Mucosa of rectum (tissue), 2 donors: Measurements from ENCODE around the gene COP1.
"Not testable (repeated sequence)": the region's sequence is repeated elsewhere in the genome, so short reads cannot be mapped to it uniquely, and the experiment has no call there.

ENCODE experiments used
- H3K27ac ChIP-seq, 2 donors: one replicate each; pipeline ENCODE4 v1.7.0; 2013; ENCODE audit warnings: inconsistent platforms in 2 of 2, low read depth in 2 of 2, low read length in 2 of 2
- H3K27me3 ChIP-seq, 2 donors: one replicate each; pipeline ENCODE4 v1.7.0; 2013; ENCODE audit warnings: low read length in 2 of 2; ENCODE audit not compliant: control insufficient read depth in 2 of 2, insufficient read depth in 2 of 2
- H3K36me3 ChIP-seq, 2 donors: one replicate each; pipeline ENCODE4 v1.7.0; 2013; ENCODE audit warnings: low read length in 2 of 2; ENCODE audit not compliant: control insufficient read depth in 2 of 2, insufficient read depth in 2 of 2
- H3K4me1 ChIP-seq, 2 donors: one replicate each; pipeline ENCODE4 v1.7.0; 2013; ENCODE audit warnings: low read length in 2 of 2, mild to moderate bottlenecking in 1 of 2; ENCODE audit not compliant: control insufficient read depth in 2 of 2, insufficient read depth in 2 of 2
- H3K4me3 ChIP-seq, 2 donors: one replicate each; pipeline ENCODE4 v1.7.0; 2013; ENCODE audit warnings: low read length in 2 of 2
- H3K9ac ChIP-seq, 2 donors: one replicate each; pipeline ENCODE4 v1.7.0; 2013; ENCODE audit warnings: low read length in 2 of 2, low read depth in 1 of 2, mild to moderate bottlenecking in 1 of 2
- H3K9me3 ChIP-seq, 2 donors: one replicate each; pipeline ENCODE4 v1.7.0; 2013; ENCODE audit warnings: low read length in 2 of 2; ENCODE audit not compliant: control insufficient read depth in 2 of 2
- donor health status: healthy.
- donor health status: Normal muscosa, but diverticular disease.

Gene COP1

GRCh38 chr1:176101951-176102642 lies 105.0 kb downstream of the COP1 start:
- H3K27ac ChIP-seq: no peak overlapping the region
- peaks cover 2 to 17% of the 10 kb centered on the region in 2 donors for H3K9me3 ChIP-seq
- no peak overlapping the region for H3K9ac ChIP-seq
- H3K4me1 ChIP-seq: no peaks in the 10 kb centered on the region
- H3K27me3 ChIP-seq: no peaks in the 10 kb centered on the region
- peaks cover 22 to 39% of the 10 kb centered on the region in 2 donors for H3K36me3 ChIP-seq
- H3K4me3 ChIP-seq: no peak overlapping the region

GRCh38 chr1:176098560-176098959 lies 108.5 kb downstream of the COP1 start:
- Histone ChIP-seq H3K27me3 (no peaks in the 10 kb centered on the region), H3K27ac (no peak overlapping the region), H3K36me3 (peaks cover 24 to 37% of the 10 kb centered on the region in 2 donors), H3K9ac (no peak overlapping the region), H3K4me1 (no peaks in the 10 kb centered on the region), H3K4me3 (no peak overlapping the region), H3K9me3 (peaks cover 2 to 22% of the 10 kb centered on the region in 2 donors)

- no peak overlapping the region for H3K4me3 ChIP-seq
- no peak overlapping the region for H3K9ac ChIP-seq
- no peak overlapping the region for H3K27ac ChIP-seq
- peaks cover 2 to 19% of the 10 kb centered on the region in 2 donors for H3K9me3 ChIP-seq
- H3K4me1 ChIP-seq: no peaks in the 10 kb centered on the region
- H3K27me3 ChIP-seq: no peaks in the 10 kb centered on the region
- H3K36me3 ChIP-seq: peaks cover 17 to 26% of the 10 kb centered on the region in 2 donors
Measured at GRCh38 chr1:176096015-176096414, 111.1 kb downstream of the COP1 start.

- Histone ChIP-seq H3K9me3 (no peaks in the 10 kb centered on the region), H3K4me3 (no peak overlapping the region), H3K27me3 (no peaks in the 10 kb centered on the region), H3K27ac (no peak overlapping the region), H3K4me1 (no peaks in the 10 kb centered on the region), H3K9ac (no peak overlapping the region), H3K36me3 (peaks cover 0 to 3% of the 10 kb centered on the region in 2 donors)
Measured at GRCh38 chr1:176090766-176091165, 116.3 kb downstream of the COP1 start.

- not testable (repeated sequence) for H3K27ac ChIP-seq, H3K9me3 ChIP-seq, H3K36me3 ChIP-seq, H3K27me3 ChIP-seq, H3K4me3 ChIP-seq, H3K4me1 ChIP-seq, H3K9ac ChIP-seq
Measured at GRCh38 chr1:176087746-176088145, 119.3 kb downstream of the COP1 start.

- Histone ChIP-seq H3K4me1 (no peaks in the 10 kb centered on the region), H3K36me3 (peaks cover 0 to 12% of the 10 kb centered on the region in 2 donors), H3K4me3 (no peak overlapping the region), H3K27ac (no peak overlapping the region), H3K9me3 (peaks cover 0 to 3% of the 10 kb centered on the region in 2 donors), H3K27me3 (no peaks in the 10 kb centered on the region), H3K9ac (no peak overlapping the region)
Measured at GRCh38 chr1:176073524-176074157, 133.4 kb downstream of the COP1 start.

- Histone ChIP-seq H3K36me3 (peaks cover 0 to 8% of the 10 kb centered on the region in 2 donors), H3K4me1 (no peaks in the 10 kb centered on the region)
Measured at GRCh38 chr1:176068901-176069300, 138.2 kb downstream of the COP1 start.

GRCh38 chr1:176068256-176068655 lies 138.8 kb downstream of the COP1 start:
- peaks cover 0 to 8% of the 10 kb centered on the region in 2 donors for H3K36me3 ChIP-seq
- no peaks in the 10 kb centered on the region for H3K9me3 ChIP-seq
- no peak overlapping the region for H3K4me3 ChIP-seq
- no peak overlapping the region for H3K9ac ChIP-seq
- H3K4me1 ChIP-seq: no peaks in the 10 kb centered on the region
- no peak overlapping the region for H3K27ac ChIP-seq
- H3K27me3 ChIP-seq: no peaks in the 10 kb centered on the region

More at GRCh38 chr1:176068901-176069300, 138.2 kb downstream of the COP1 start:
- no peaks in the 10 kb centered on the region for H3K9me3 ChIP-seq
- no peaks in the 10 kb centered on the region for H3K27me3 ChIP-seq
- H3K9ac ChIP-seq: no peak overlapping the region
- H3K4me3 ChIP-seq: no peak overlapping the region
- H3K27ac ChIP-seq: no peak overlapping the region

- Histone ChIP-seq H3K27ac (no peak overlapping the region), H3K4me1 (no peaks in the 10 kb centered on the region), H3K9me3 (no peaks in the 10 kb centered on the region), H3K9ac (no peak overlapping the region), H3K4me3 (no peak overlapping the region), H3K27me3 (no peaks in the 10 kb centered on the region), H3K36me3 (peaks cover 0 to 7% of the 10 kb centered on the region in 2 donors)
Measured at GRCh38 chr1:176066709-176067108, 140.4 kb downstream of the COP1 start.

- no peak overlapping the region for H3K27ac ChIP-seq
Measured at GRCh38 chr1:176058686-176059085, 148.4 kb downstream of the COP1 start.

More at GRCh38 chr1:176058686-176059085, 148.4 kb downstream of the COP1 start:
- Histone ChIP-seq H3K36me3 (no peaks in the 10 kb centered on the region), H3K9ac (no peak overlapping the region), H3K27me3 (no peaks in the 10 kb centered on the region), H3K4me3 (no peak overlapping the region), H3K4me1 (no peaks in the 10 kb centered on the region), H3K9me3 (no peaks in the 10 kb centered on the region)
